GM18499 (cell line): ENCODE measurements around the gene TLN1.

Experiments used
- ATAC-seq: cut with Tn5 transposase; IDR thresholded peaks from one replicate; pipeline ENCODE4 v1.9.1; 2021; ENCODE audit warnings: moderate number of reproducible peaks; ENCODE audit not compliant: insufficient read depth, unreplicated experiment

The TLN1 gene

GRCh38 chr9:35712762-35713400, 19.1 kb downstream of the TLN1 start:
- ATAC-seq = no peak

GRCh38 chr9:35711501-35712428, 20.2 kb downstream of the TLN1 start:
- ATAC-seq = no peak

GRCh38 chr9:35710818-35711500, 21.0 kb downstream of the TLN1 start:
- ATAC-seq = no peak

- no peak for ATAC-seq
These were observed 23.8 kb downstream of the TLN1 start for GRCh38 chr9:35708146-35708545.

GRCh38 chr9:35706951-35707350, 25.0 kb downstream of the TLN1 start:
- ATAC-seq = no peak

- no peak for ATAC-seq
These were observed 26.1 kb downstream of the TLN1 start for GRCh38 chr9:35705836-35706430.

- ATAC-seq = no peak
These were observed 26.6 kb downstream of the TLN1 start for GRCh38 chr9:35705372-35705771.

GRCh38 chr9:35703906-35704672, 27.9 kb downstream of the TLN1 start:
- ATAC-seq = no peak

GRCh38 chr9:35702696-35703095, 29.3 kb downstream of the TLN1 start:
- no peak for ATAC-seq

GRCh38 chr9:35700942-35701341, 31.1 kb downstream of the TLN1 start:
- no peak for ATAC-seq

GRCh38 chr9:35700031-35700430, 32.0 kb downstream of the TLN1 start:
- ATAC-seq = no peak

GRCh38 chr9:35698231-35698630, 33.8 kb downstream of the TLN1 start:
- ATAC-seq = no peak

GRCh38 chr9:35697486-35697885, 34.5 kb downstream of the TLN1 start:
- ATAC-seq = no peak

GRCh38 chr9:35696520-35697215, 35.3 kb downstream of the TLN1 start:
- ATAC-seq = peak; percentile 80

GRCh38 chr9:35695943-35696401, 36.0 kb downstream of the TLN1 start:
- ATAC-seq = no peak

GRCh38 chr9:35691757-35692301, 40.2 kb downstream of the TLN1 start:
- ATAC-seq = no peak

GRCh38 chr9:35691334-35691650, 40.7 kb downstream of the TLN1 start:
- no peak for ATAC-seq

GRCh38 chr9:35690614-35691333, 41.2 kb downstream of the TLN1 start:
- no peak for ATAC-seq

GRCh38 chr9:35690294-35690613, 41.7 kb downstream of the TLN1 start:
- no peak for ATAC-seq
